ENCODE results near the gene SPDYA. TPM values are rescaled to one million over a fixed set of nuclear protein-coding genes. Genes with fewer than 3 reads are reported as not detected.

Gene SPDYA
- total RNA-seq, 1 experiment from 2014 or later, result 0.69 TPM

Other genes with a start within 250 kb of the SPDYA start
- 84.2 and 101 TPM in 2 replicates for gene PPP1CB, start 59.0 kb upstream of the SPDYA start, total RNA-seq (2014; rRNA removed)
- gene TRMT61B, start 59.5 kb downstream of the SPDYA start, total RNA-seq (2014; rRNA removed), result 19.8 and 21.7 TPM in 2 replicates
- 89.4 and 134 TPM in 2 replicates for gene WDR43, start 83.8 kb downstream of the SPDYA start, total RNA-seq (2014; rRNA removed)
- not detected in 2 replicates for gene TOGARAM2, start 170.5 kb downstream of the SPDYA start, total RNA-seq (2014; rRNA removed)